Peyer's patch (tissue), 4 donors: ENCODE data around the gene SLC7A9. TPM values are rescaled to one million over a fixed set of nuclear protein-coding genes. Genes with fewer than 3 reads are reported as not detected.

Experiments
- DNase-seq, 3 donors: peaks; one replicate each; pipeline ENCODE4 v3.0.0-alpha.2; 2017 to 2019
- H3K27ac ChIP-seq, 4 donors: fragments of 200-600 bp; sonication (generic); one replicate each; pipeline ENCODE4 v1.5.1; 2016 to 2019
- H3K27me3 ChIP-seq, 2 donors: fragments of 200-600 bp; sonication (generic); one replicate each; pipeline ENCODE4 v1.5.1; 2019
- H3K36me3 ChIP-seq, 3 donors: fragments of 200-600 bp; sonication (generic); one replicate each; pipeline ENCODE4 v1.5.1; 2016 to 2019
- H3K4me1 ChIP-seq, 4 donors: fragments of 200-600 bp; sonication (generic); one replicate each; pipeline ENCODE4 v1.5.1; 2016 to 2019
- H3K4me3 ChIP-seq, 4 donors: fragments of 200-600 bp; sonication (generic); 1 replicate in 3 of 4; 2 replicates in 1 of 4; pipeline ENCODE4 v1.5.1; 2016 to 2019; ENCODE audit warnings: mild to moderate bottlenecking in 1 of 4
- H3K9me3 ChIP-seq, 4 donors: fragments of 200-600 bp; sonication (generic); one replicate each; pipeline ENCODE4 v1.5.1; 2016 to 2019; ENCODE audit warnings: mild to moderate bottlenecking in 1 of 4
- CTCF ChIP-seq, 6 experiments: fragments of 450-650 bp in 4 of 6; fragments of 200-600 bp in 2 of 6; sonication (generic) in 1 of 6; IDR thresholded peaks; one replicate each; pipeline ENCODE4 v1.5.1; 2017 to 2019; ENCODE audit warnings: antibody characterized with exemption in 6 of 6, mild to moderate bottlenecking in 3 of 6, moderate library complexity in 1 of 6
- POLR2A ChIP-seq, 2 donors: fragments of 450-650 bp; IDR thresholded peaks; one replicate each; pipeline ENCODE4 v1.5.1; 2017; ENCODE audit warnings: antibody characterized with exemption in 2 of 2, mild to moderate bottlenecking in 2 of 2, moderate library complexity in 2 of 2
- small RNA-seq, 2 donors: library from RNA; depleted of rRNA; stranded (forward); fragments of <200 nt; gene quantifications; one replicate each; pipeline ENCODE3, GENCODE V24; 2016
- total RNA-seq, 4 donors: library from RNA; depleted of rRNA; stranded (reverse); fragments of >200 nt; gene quantifications; one replicate each; pipeline ENCODE4 v1.1.0, GENCODE V29; 2016

SLC7A9 gene
- total RNA-seq, 4 donors from 2014 or later, result 22.3 to 1,183 (median 609) TPM

GRCh38 chr19:32781280-32781679, 88.3 kb downstream of the SLC7A9 start:
- H3K36me3 ChIP-seq, result no peaks in the 10 kb centered on the region
- no peaks in the 10 kb centered on the region for H3K27me3 ChIP-seq
- H3K4me1 ChIP-seq, result no peaks in the 10 kb centered on the region
- no peak for DNase-seq
- H3K27ac ChIP-seq, result no peak overlapping the region
- TF ChIP-seq CTCF (IDR thresholded peaks at IDR 0.05), result no peak
- TF ChIP-seq POLR2A (IDR thresholded peaks at IDR 0.05), result no peak
- H3K9me3 ChIP-seq, result peaks cover 0 to 4% (median 0%) of the 10 kb centered on the region in 4 donors
- H3K4me3 ChIP-seq, result no peak overlapping the region

Small RNA genes within 50 kb of the gene (small RNA-seq; reads per million reads assigned to genes)
- gene RN7SKP22, result 0 to 0.51 reads per million in 2 donors

Other genes with a start within 250 kb of the SLC7A9 start
- 10 to 100 TPM; 33.2 to 48.0 (median 38.7) TPM for gene ANKRD27, start 194.6 kb downstream of the SLC7A9 start, total RNA-seq
- under 1 TPM in 1 of 4 donors, not detected in 3; 0.67 TPM for gene RGS9BP, start 193.9 kb downstream of the SLC7A9 start, total RNA-seq
- gene NUDT19, start 177.9 kb downstream of the SLC7A9 start, total RNA-seq, result 10 to 100 TPM in 3 of 4 donors, 1 to 10 TPM in 1; 7.4 to 16.6 (median 12.6) TPM
- 1 to 10 TPM in 1 of 4 donors, not detected in 3; 1.7 TPM for gene TDRD12, start 150.0 kb downstream of the SLC7A9 start, total RNA-seq
- gene CEP89, start 102.2 kb upstream of the SLC7A9 start, total RNA-seq, result 10 to 100 TPM in 3 of 4 donors, 1 to 10 TPM in 1; 8.8 to 19.8 (median 14.0) TPM
- gene FAAP24, start 102.5 kb upstream of the SLC7A9 start, total RNA-seq, result 1 to 10 TPM in 3 of 4 donors, not detected in 1; 1.3 to 5.6 (median 3.6) TPM
- 10 to 100 TPM; 46.2 to 75.6 (median 61.9) TPM for gene RHPN2, start 195.1 kb upstream of the SLC7A9 start, total RNA-seq
- gene GPATCH1, start 211.4 kb upstream of the SLC7A9 start, total RNA-seq, result 10 to 100 TPM; 10.2 to 28.9 (median 19.5) TPM